H1 (cell line): ENCODE results near the gene CENPC. TPM values are rescaled to one million over a fixed set of nuclear protein-coding genes. Genes with fewer than 3 reads are reported as not detected.

Experiments used
- CTCF ChIA-PET: fragments of 300-600 bp; sonication (Branson Sonifier 250); formaldehyde crosslinking; loops from one replicate; lab custom pipeline; 2021; ENCODE audit not compliant: partially characterized antibody; lab: Charles Lee
- POLR2A ChIA-PET: fragments of 300-600 bp; sonication (Branson Sonifier 250); formaldehyde crosslinking; loops from one replicate; lab custom pipeline; 2021; ENCODE audit warnings: inconsistent platforms; ENCODE audit not compliant: partially characterized antibody; lab: Charles Lee
- DNase-seq, 2 experiments: peaks; one replicate each; pipeline versions ENCODE4 v3.0.0 to v3.0.0-alpha.2; 2010 to 2022; ENCODE audit warnings: low spot score in 2 of 2, low read depth in 1 of 2, mixed read lengths in 1 of 2
- FAIRE-seq: peaks from 2 replicates; lab custom pipeline; 2011; peaks lifted over from hg19 to GRCh38; lab: Jason Lieb, UNC
- H2AFZ ChIP-seq: 2 replicates; pipeline ENCODE4 v1.8.1; 2012; ENCODE audit warnings: low read length, inconsistent platforms
- H2AK5ac ChIP-seq: 2 replicates; pipeline ENCODE4 v1.6.1; 2013; ENCODE audit warnings: low read depth, low read length
- H2BK120ac ChIP-seq: replicated peaks from 2 replicates; pipeline ENCODE3; 2013; ENCODE audit warnings: low read depth, low read length, inconsistent platforms
- H2BK12ac ChIP-seq: 2 replicates; pipeline ENCODE4 v1.6.1; 2013; ENCODE audit warnings: low read depth, low read length
- H2BK15ac ChIP-seq: 2 replicates; pipeline ENCODE4 v1.6.1; 2013; ENCODE audit warnings: low read length
- H2BK20ac ChIP-seq: 2 replicates; pipeline ENCODE4 v1.6.1; 2013; ENCODE audit warnings: low read length
- H2BK5ac ChIP-seq: 2 replicates; pipeline ENCODE4 v1.6.1; 2013; ENCODE audit warnings: low read depth, low read length
- H3K14ac ChIP-seq: 2 replicates; pipeline ENCODE4 v1.6.1; 2013; ENCODE audit warnings: inconsistent platforms; ENCODE audit not compliant: insufficient read length
- H3K18ac ChIP-seq: 2 replicates; pipeline ENCODE4 v1.6.1; 2013; ENCODE audit warnings: low read length; ENCODE audit errors: extremely low read depth
- H3K23ac ChIP-seq: 2 replicates; pipeline ENCODE4 v1.6.1; 2013; ENCODE audit warnings: inconsistent platforms; ENCODE audit not compliant: insufficient read length
- H3K23me2 ChIP-seq: 2 replicates; pipeline ENCODE4 v1.6.1; 2013; ENCODE audit warnings: low read depth, low read length
- H3K27ac ChIP-seq: 2 replicates; pipeline ENCODE4 v1.6.1; 2011; ENCODE audit warnings: low read depth, low read length, inconsistent platforms
- H3K27me3 ChIP-seq, 4 experiments: replicated peaks in 1 of 4; 1 replicate in 1 of 4; 2 replicates in 3 of 4; pipeline versions ENCODE4 v1.6.1 to v1.8.1; 2011 to 2013; ENCODE audit warnings: low read length in 3 of 4, mild to moderate bottlenecking in 3 of 4, inconsistent platforms in 2 of 4, mixed read lengths in 2 of 4, moderate library complexity in 1 of 4; ENCODE audit not compliant: control insufficient read depth in 3 of 4, insufficient read depth in 3 of 4; ENCODE audit errors: extremely low read depth in 1 of 4
- H3K36me3 ChIP-seq, 4 experiments: 2 replicates each; pipeline versions ENCODE4 v1.6.1 to v1.8.1; 2011 to 2013; ENCODE audit warnings: mild to moderate bottlenecking in 4 of 4, low read length in 3 of 4, moderate library complexity in 2 of 4, control low read depth in 1 of 4, inconsistent platforms in 1 of 4; ENCODE audit not compliant: insufficient read depth in 4 of 4, control insufficient read depth in 2 of 4
- H3K4ac ChIP-seq: replicated peaks from 2 replicates; pipeline ENCODE3; 2013; ENCODE audit warnings: low read length, low read depth, mixed read lengths, inconsistent platforms; ENCODE audit not compliant: insufficient read length
- H3K4me1 ChIP-seq, 4 experiments: replicated peaks in 1 of 4; 1 replicate in 1 of 4; 2 replicates in 3 of 4; pipeline versions ENCODE4 v1.6.1 to v1.8.1; 2011 to 2013; ENCODE audit warnings: low read length in 3 of 4, inconsistent platforms in 2 of 4, mixed read lengths in 1 of 4; ENCODE audit not compliant: insufficient read depth in 4 of 4, control insufficient read depth in 3 of 4
- H3K4me2 ChIP-seq, 2 experiments: 2 replicates each; pipeline versions ENCODE4 v1.6.1 to v1.8.1; 2011 to 2013; ENCODE audit warnings: low read depth in 2 of 2, low read length in 2 of 2, control low read depth in 1 of 2, inconsistent platforms in 1 of 2, mild to moderate bottlenecking in 1 of 2; ENCODE audit not compliant: insufficient read depth in 1 of 2
- H3K4me3 ChIP-seq, 4 experiments: fragments of 200-600, 300-600 bp in 1 of 4; sonication (generic), shearing (Covaris generic), sonication (Bioruptor Twin) in 1 of 4; 2 replicates each; pipeline versions ENCODE4 v1.5.1 to v1.8.1; 2011 to 2016; ENCODE audit warnings: low read length in 4 of 4, low read depth in 3 of 4, control low read depth in 2 of 4, inconsistent platforms in 2 of 4, mild to moderate bottlenecking in 2 of 4, mixed read lengths in 1 of 4, moderate library complexity in 1 of 4; ENCODE audit not compliant: insufficient read depth in 2 of 4; ENCODE audit errors: extremely low read depth in 1 of 4
- H3K56ac ChIP-seq: replicated peaks from 2 replicates; pipeline ENCODE3; 2013; ENCODE audit warnings: low read depth, mild to moderate bottlenecking, mixed read lengths, low read length, inconsistent platforms; ENCODE audit not compliant: insufficient read length
- H3K79me1 ChIP-seq: 2 replicates; pipeline ENCODE4 v1.6.1; 2013; ENCODE audit warnings: low read depth, low read length, control low read depth
- H3K79me2 ChIP-seq, 2 experiments: 2 replicates each; pipeline versions ENCODE4 v1.6.1 to v1.8.1; 2012 to 2013; ENCODE audit warnings: low read length in 2 of 2, mild to moderate bottlenecking in 2 of 2, inconsistent platforms in 1 of 2; ENCODE audit not compliant: insufficient read depth in 2 of 2, control insufficient read depth in 1 of 2
- H3K9ac ChIP-seq, 4 experiments: replicated peaks in 1 of 4; 1 replicate in 1 of 4; 2 replicates in 3 of 4; pipeline versions ENCODE4 v1.6.1 to v1.8.1; 2011 to 2013; ENCODE audit warnings: low read depth in 3 of 4, low read length in 3 of 4, control low read depth in 2 of 4, mild to moderate bottlenecking in 2 of 4, moderate library complexity in 2 of 4, inconsistent platforms in 1 of 4; ENCODE audit errors: extremely low read depth in 1 of 4
- H3K9me3 ChIP-seq, 2 experiments: 2 replicates each; pipeline versions ENCODE4 v1.6.1 to v1.8.1; 2012 to 2013; ENCODE audit warnings: mild to moderate bottlenecking in 2 of 2, moderate library complexity in 2 of 2, control low read depth in 1 of 2, inconsistent platforms in 1 of 2, low read depth in 1 of 2, low read length in 1 of 2, mixed read lengths in 1 of 2; ENCODE audit not compliant: insufficient read depth in 2 of 2
- H4K20me1 ChIP-seq, 2 experiments: replicated peaks in 1 of 2; 2 replicates each; pipeline versions ENCODE3 to v1.8.1; 2011 to 2013; ENCODE audit warnings: inconsistent platforms in 2 of 2, low read length in 2 of 2, mild to moderate bottlenecking in 1 of 2; ENCODE audit not compliant: insufficient read depth in 2 of 2, control insufficient read depth in 1 of 2
- H4K5ac ChIP-seq: 2 replicates; pipeline ENCODE4 v1.6.1; 2013; ENCODE audit warnings: low read length, low read depth, mixed read lengths, inconsistent platforms; ENCODE audit not compliant: insufficient read length
- H4K8ac ChIP-seq: 2 replicates; pipeline ENCODE4 v1.8.0; 2013; ENCODE audit warnings: mild to moderate bottlenecking, moderate library complexity, low read length, inconsistent platforms; ENCODE audit not compliant: insufficient read depth; ENCODE audit errors: extremely low read depth
- H4K91ac ChIP-seq: replicated peaks from 2 replicates; pipeline ENCODE3; 2013; ENCODE audit warnings: low read length, mixed read lengths, inconsistent platforms; ENCODE audit not compliant: insufficient read length
- CBX5 ChIP-seq: fragments of 300-800, 300-1000 bp; sonication (generic); IDR thresholded peaks from 2 replicates; pipeline ENCODE4 v1.7.1; 2016; ENCODE audit warnings: antibody characterized with exemption, low read length, low read depth
- CHD1 ChIP-seq: IDR thresholded peaks from 2 replicates; pipeline ENCODE4 v1.6.1; 2012; ENCODE audit warnings: low read depth, low read length, improper control_type of control experiment
- RNF2 ChIP-seq: fragments of 200-900, 300-1000 bp; sonication (generic); IDR thresholded peaks from 2 replicates; pipeline ENCODE4 v1.7.1; 2016; ENCODE audit warnings: borderline replicate concordance, low read depth, mild to moderate bottlenecking, antibody characterized with exemption, low read length; ENCODE audit not compliant: poor library complexity, severe bottlenecking; ENCODE audit errors: missing control alignments
- SIX5 ChIP-seq: IDR thresholded peaks from 2 replicates; pipeline ENCODE4 v1.6.1; 2011; ENCODE audit warnings: mild to moderate bottlenecking, low read depth, low read length
- ZNF274 ChIP-seq: IDR thresholded peaks from 2 replicates; pipeline ENCODE4 v1.7.0; 2012; ENCODE audit warnings: low read length, borderline replicate concordance; ENCODE audit errors: extremely low read depth
- WGBS, 2 experiments: shearing (Covaris generic) in 1 of 2; methylation state at CpG; one replicate each; pipeline versions ENCODE4 v1.1.6 to v1.1.7; 2013 to 2015; ENCODE audit warnings: low lambda C conversion rate in 2 of 2, mixed read lengths in 2 of 2, inconsistent platforms in 1 of 2, low coverage in 1 of 2, missing lambda C conversion rate in 1 of 2; ENCODE audit not compliant: insufficient replicate concordance in 2 of 2, insufficient coverage in 1 of 2, insufficient read length in 1 of 2; ENCODE audit errors: extremely low coverage in 1 of 2, missing lambda C conversion rate in 1 of 2; 5-methylcytosine and 5-hydroxymethylcytosine counted together
- polyA plus RNA-seq, 7 experiments: library from polyadenylated mRNA; depleted of rRNA in 3 of 7; stranded (reverse) in 5 of 7; unstranded in 2 of 7; fragments of >200 nt in 5 of 7; fragments of 200-250 nt in 2 of 7; gene quantifications; 1 replicate in 5 of 7; 2 replicates in 1 of 7; 4 replicates in 1 of 7; pipeline versions ENCODE4 v1.2.1 to v1.2.3, GENCODE V29; 2011 to 2013; ENCODE audit warnings: missing spikeins in 2 of 7, mixed read lengths in 2 of 7
- total RNA-seq: library from RNA; stranded (reverse); fragmentation: NEBNext Ultra II Directional; extraction: Animal tissue kit (Norgen Biotek cat#: 25700); gene quantifications from 2 replicates; pipeline ENCODE4 v1.2.1, GENCODE V29; 2021
- TF ChIP-seq, protein P1 (sequence below), 3 experiments: IDR thresholded peaks; 1 replicate in 2 of 3; 2 replicates in 1 of 3; pipeline versions ENCODE4 v1.5.1 to v1.6.1; 2011; ENCODE audit warnings: low read length in 3 of 3, mild to moderate bottlenecking in 3 of 3, inconsistent platforms in 2 of 3, low read depth in 1 of 3, moderate library complexity in 1 of 3; ENCODE audit not compliant: insufficient read depth in 1 of 3; ENCODE audit errors: control extremely low read depth in 1 of 3
- TF ChIP-seq, protein P2 (sequence below): IDR thresholded peaks from 2 replicates; pipeline ENCODE4 v1.6.1; 2012; ENCODE audit warnings: low read length, inconsistent platforms
- TF ChIP-seq, protein P3 (sequence below): IDR thresholded peaks from 2 replicates; pipeline ENCODE4 v1.6.1; 2012; ENCODE audit warnings: inconsistent platforms

Gene CENPC
- total and polyA plus RNA-seq, 2 of the 8 experiments (the other 6 are each of a cell fraction or from before 2014, with no cell fraction given) = 2.8 to 15.7 TPM

DNA sequence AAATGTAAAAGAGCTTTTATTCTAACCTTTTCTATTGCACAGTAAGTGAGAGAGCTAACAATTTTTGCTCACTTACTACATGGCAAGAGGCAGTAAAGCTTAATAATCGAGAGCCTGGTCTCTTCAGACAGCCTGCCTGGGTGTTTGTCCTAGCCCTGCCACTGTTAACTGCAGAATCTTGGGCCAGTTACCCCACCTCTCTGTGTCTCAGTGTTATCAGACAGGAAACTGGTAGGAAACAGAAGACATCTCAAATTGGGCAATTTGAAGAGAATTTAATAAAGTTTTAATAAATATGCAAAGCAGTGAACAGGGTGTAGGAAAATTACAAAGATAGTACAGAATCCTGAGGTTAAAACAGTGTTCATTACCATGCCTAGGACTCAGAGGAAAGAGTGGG is 26.7 kb upstream of the CENPC start:
- H2AFZ ChIP-seq = no peak overlapping the region
- WGBS, 2 experiments = 95% methylated on average over 1 of the region's 1 CpG; no CpG with 5 or more reads in 1 of the 2 experiments
- TF ChIP-seq ZNF274 = no peak
- TF ChIP-seq, protein P1, sequence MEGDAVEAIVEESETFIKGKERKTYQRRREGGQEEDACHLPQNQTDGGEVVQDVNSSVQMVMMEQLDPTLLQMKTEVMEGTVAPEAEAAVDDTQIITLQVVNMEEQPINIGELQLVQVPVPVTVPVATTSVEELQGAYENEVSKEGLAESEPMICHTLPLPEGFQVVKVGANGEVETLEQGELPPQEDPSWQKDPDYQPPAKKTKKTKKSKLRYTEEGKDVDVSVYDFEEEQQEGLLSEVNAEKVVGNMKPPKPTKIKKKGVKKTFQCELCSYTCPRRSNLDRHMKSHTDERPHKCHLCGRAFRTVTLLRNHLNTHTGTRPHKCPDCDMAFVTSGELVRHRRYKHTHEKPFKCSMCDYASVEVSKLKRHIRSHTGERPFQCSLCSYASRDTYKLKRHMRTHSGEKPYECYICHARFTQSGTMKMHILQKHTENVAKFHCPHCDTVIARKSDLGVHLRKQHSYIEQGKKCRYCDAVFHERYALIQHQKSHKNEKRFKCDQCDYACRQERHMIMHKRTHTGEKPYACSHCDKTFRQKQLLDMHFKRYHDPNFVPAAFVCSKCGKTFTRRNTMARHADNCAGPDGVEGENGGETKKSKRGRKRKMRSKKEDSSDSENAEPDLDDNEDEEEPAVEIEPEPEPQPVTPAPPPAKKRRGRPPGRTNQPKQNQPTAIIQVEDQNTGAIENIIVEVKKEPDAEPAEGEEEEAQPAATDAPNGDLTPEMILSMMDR (IDR thresholded peaks at IDR 0.05; ENCODE audit: control extremely low read depth in 1 of 3, insufficient read depth in 1 of 3, low read depth in 1 of 3, low read length in 3 of 3) = no peak
- TF ChIP-seq, protein P2, sequence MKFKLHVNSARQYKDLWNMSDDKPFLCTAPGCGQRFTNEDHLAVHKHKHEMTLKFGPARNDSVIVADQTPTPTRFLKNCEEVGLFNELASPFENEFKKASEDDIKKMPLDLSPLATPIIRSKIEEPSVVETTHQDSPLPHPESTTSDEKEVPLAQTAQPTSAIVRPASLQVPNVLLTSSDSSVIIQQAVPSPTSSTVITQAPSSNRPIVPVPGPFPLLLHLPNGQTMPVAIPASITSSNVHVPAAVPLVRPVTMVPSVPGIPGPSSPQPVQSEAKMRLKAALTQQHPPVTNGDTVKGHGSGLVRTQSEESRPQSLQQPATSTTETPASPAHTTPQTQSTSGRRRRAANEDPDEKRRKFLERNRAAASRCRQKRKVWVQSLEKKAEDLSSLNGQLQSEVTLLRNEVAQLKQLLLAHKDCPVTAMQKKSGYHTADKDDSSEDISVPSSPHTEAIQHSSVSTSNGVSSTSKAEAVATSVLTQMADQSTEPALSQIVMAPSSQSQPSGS = no peak
- TF ChIP-seq RNF2 = no peak
- TF ChIP-seq, protein P3, sequence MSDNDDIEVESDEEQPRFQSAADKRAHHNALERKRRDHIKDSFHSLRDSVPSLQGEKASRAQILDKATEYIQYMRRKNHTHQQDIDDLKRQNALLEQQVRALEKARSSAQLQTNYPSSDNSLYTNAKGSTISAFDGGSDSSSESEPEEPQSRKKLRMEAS = no peak
- no peak for TF ChIP-seq CBX5
- no peak for TF ChIP-seq SIX5
- no peak for TF ChIP-seq CHD1

More for the DNA sequence above, 26.7 kb upstream of the CENPC start:
- Histone ChIP-seq H2AK5ac (no peak overlapping the region), H3K4ac (no peak overlapping the region), H4K8ac (no peak overlapping the region), H3K9ac (no peak overlapping the region), H3K23ac (no peak overlapping the region), H2BK5ac (no peak overlapping the region), H4K91ac (no peak overlapping the region), H2BK120ac (no peak overlapping the region), H3K36me3 (no peaks in the 10 kb centered on the region), H3K18ac (no peak overlapping the region), H3K4me2 (no peak overlapping the region), H3K27me3 (no peaks in the 10 kb centered on the region), H3K4me3 (no peak overlapping the region), H2BK15ac (no peak overlapping the region), H4K20me1 (no peaks in the 10 kb centered on the region), H3K9me3 (no peaks in the 10 kb centered on the region), H3K23me2 (no peaks in the 10 kb centered on the region), H3K14ac (no peak overlapping the region), H2BK20ac (no peak overlapping the region), H3K27ac (no peak overlapping the region), H3K56ac (no peak overlapping the region), H3K79me1 (no peaks in the 10 kb centered on the region), H3K79me2 (no peaks in the 10 kb centered on the region), H2BK12ac (no peak overlapping the region), H3K4me1 (peaks cover 0 to 7% (median 2%) of the 10 kb centered on the region in 4 experiments; a peak in 1 of 7 replicates), H4K5ac (no peak overlapping the region)
- DNase-seq (no peak), FAIRE-seq (no peak)
- ChIA-PET POLR2A (no interaction called here), CTCF (no interaction called here)
